PFSK-1 (cell line): Measurements from ENCODE around the gene RET.

Source experiments
- FOXP2 ChIP-seq: optimal IDR thresholded peaks from 2 replicates; pipeline ENCODE3; 2011; ENCODE audit warnings: borderline replicate concordance, control low read depth, inconsistent platforms; ENCODE audit not compliant: insufficient read depth; ENCODE audit errors: extremely low read length, extremely low read depth
- POLR2AphosphoS5 ChIP-seq: IDR thresholded peaks from 2 replicates; pipeline ENCODE4 v1.6.1; 2012; ENCODE audit warnings: low read depth, mild to moderate bottlenecking, control low read depth, low read length, moderate library complexity
- SIN3A ChIP-seq: IDR thresholded peaks from 2 replicates; pipeline ENCODE4 v1.6.1; 2012; ENCODE audit warnings: mild to moderate bottlenecking, low read length, moderate library complexity, borderline replicate concordance; ENCODE audit not compliant: insufficient read depth
- TAF1 ChIP-seq: IDR thresholded peaks from 2 replicates; pipeline ENCODE4 v1.6.1; 2012; ENCODE audit warnings: low read length, control low read depth, borderline replicate concordance; ENCODE audit not compliant: insufficient read depth
- TF ChIP-seq, protein P1 (sequence below), 2 experiments: IDR thresholded peaks; 2 replicates each; pipeline versions ENCODE4 v1.6.1 to v1.8.0; 2011 to 2012; ENCODE audit warnings: low read depth in 2 of 2, low read length in 2 of 2, control low read depth in 1 of 2, inconsistent platforms in 1 of 2, mild to moderate bottlenecking in 1 of 2, moderate library complexity in 1 of 2; ENCODE audit not compliant: insufficient read depth in 1 of 2

Gene RET

DNA sequence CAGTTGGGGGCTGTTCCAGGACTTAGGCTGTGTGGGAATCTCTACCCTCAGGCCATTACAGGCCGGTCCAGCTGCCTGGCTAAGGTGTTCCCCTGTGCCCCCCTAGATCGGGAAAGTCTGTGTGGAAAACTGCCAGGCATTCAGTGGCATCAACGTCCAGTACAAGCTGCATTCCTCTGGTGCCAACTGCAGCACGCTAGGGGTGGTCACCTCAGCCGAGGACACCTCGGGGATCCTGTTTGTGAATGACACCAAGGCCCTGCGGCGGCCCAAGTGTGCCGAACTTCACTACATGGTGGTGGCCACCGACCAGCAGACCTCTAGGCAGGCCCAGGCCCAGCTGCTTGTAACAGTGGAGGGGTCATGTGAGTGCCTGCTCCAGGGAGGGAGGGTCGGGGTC is 34.2 kb downstream of the RET start:
- TF ChIP-seq SIN3A (no peak), FOXP2 (no peak), TAF1 (no peak), POLR2AphosphoS5 (no peak)
- TF ChIP-seq, protein P1, sequence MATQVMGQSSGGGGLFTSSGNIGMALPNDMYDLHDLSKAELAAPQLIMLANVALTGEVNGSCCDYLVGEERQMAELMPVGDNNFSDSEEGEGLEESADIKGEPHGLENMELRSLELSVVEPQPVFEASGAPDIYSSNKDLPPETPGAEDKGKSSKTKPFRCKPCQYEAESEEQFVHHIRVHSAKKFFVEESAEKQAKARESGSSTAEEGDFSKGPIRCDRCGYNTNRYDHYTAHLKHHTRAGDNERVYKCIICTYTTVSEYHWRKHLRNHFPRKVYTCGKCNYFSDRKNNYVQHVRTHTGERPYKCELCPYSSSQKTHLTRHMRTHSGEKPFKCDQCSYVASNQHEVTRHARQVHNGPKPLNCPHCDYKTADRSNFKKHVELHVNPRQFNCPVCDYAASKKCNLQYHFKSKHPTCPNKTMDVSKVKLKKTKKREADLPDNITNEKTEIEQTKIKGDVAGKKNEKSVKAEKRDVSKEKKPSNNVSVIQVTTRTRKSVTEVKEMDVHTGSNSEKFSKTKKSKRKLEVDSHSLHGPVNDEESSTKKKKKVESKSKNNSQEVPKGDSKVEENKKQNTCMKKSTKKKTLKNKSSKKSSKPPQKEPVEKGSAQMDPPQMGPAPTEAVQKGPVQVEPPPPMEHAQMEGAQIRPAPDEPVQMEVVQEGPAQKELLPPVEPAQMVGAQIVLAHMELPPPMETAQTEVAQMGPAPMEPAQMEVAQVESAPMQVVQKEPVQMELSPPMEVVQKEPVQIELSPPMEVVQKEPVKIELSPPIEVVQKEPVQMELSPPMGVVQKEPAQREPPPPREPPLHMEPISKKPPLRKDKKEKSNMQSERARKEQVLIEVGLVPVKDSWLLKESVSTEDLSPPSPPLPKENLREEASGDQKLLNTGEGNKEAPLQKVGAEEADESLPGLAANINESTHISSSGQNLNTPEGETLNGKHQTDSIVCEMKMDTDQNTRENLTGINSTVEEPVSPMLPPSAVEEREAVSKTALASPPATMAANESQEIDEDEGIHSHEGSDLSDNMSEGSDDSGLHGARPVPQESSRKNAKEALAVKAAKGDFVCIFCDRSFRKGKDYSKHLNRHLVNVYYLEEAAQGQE (IDR thresholded peaks at IDR 0.05; ENCODE audit: insufficient read depth in 1 of 2, low read depth in 2 of 2, low read length in 2 of 2) = no peak

DNA sequence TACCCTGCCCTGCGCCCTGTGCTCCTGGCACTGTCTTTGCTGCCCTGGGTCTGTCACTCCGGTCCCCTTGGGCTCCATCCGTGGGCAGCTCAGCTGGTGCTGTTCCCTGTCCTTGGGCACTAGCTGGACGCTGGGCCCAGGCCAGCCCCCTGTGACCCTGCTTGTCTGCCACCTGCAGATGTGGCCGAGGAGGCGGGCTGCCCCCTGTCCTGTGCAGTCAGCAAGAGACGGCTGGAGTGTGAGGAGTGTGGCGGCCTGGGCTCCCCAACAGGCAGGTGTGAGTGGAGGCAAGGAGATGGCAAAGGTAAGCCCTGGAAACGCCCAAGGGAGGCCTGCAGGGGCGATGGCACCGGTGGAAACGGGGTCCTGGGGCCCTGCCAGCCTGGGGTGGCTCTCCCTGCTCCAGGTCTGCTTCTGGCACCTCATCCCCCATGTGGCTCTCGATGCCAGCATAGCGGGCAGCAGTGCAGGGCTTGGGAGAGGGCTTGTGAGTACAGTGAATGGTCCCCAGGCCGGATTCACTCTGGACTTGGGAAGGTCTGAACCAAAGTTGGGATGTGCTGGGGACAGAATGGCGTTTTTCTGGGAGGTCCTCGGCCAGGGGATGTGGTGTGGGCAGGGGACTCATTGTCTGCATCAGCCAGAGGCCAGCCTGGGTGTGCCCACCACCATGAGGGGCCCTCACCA is 35.2 kb downstream of the RET start:
- TF ChIP-seq FOXP2 (no peak), TAF1 (no peak), POLR2AphosphoS5 (no peak), SIN3A (no peak)
- TF ChIP-seq, protein P1 (IDR thresholded peaks at IDR 0.05; ENCODE audit: insufficient read depth in 1 of 2, low read depth in 2 of 2, low read length in 2 of 2) = no peak

DNA sequence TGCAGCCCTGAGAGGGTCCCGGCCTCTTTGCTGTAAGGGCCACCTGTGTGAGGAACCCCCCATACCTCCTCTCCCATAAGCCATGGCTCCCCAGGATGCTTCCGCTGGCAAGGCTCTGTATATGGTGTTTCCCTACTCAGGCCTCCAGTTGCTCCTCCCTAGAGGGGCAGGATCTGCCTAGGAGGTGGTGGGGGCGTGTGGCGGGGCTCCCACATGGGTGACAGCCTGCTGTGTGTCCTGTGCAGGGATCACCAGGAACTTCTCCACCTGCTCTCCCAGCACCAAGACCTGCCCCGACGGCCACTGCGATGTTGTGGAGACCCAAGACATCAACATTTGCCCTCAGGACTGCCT is 35.7 kb downstream of the RET start:
- TF ChIP-seq TAF1 (no peak), FOXP2 (no peak), POLR2AphosphoS5 (no peak), SIN3A (no peak)
- TF ChIP-seq, protein P1 (IDR thresholded peaks at IDR 0.05; ENCODE audit: insufficient read depth in 1 of 2, low read depth in 2 of 2, low read length in 2 of 2) = no peak

GRCh38 chr10:43113201-43114087 is 36.6 kb downstream of the RET start:
- no peak for TF ChIP-seq TAF1
- no peak for TF ChIP-seq FOXP2
- TF ChIP-seq POLR2AphosphoS5 = no peak
- no peak for TF ChIP-seq SIN3A
- TF ChIP-seq, protein P1 (IDR thresholded peaks at IDR 0.05; ENCODE audit: insufficient read depth in 1 of 2, low read depth in 2 of 2, low read length in 2 of 2) = no peak
